GM12892 (cell line): ENCODE measurements around the gene KRR1.

Experiments used
- POLR2A ChIP-seq: IDR thresholded peaks from 2 replicates; pipeline ENCODE4 v1.6.1; 2011; ENCODE audit warnings: low read depth, low read length, control low read depth
- POLR2AphosphoS5 ChIP-seq: IDR thresholded peaks from 2 replicates; pipeline ENCODE4 v1.6.1; 2011; ENCODE audit warnings: low read depth, low read length, control low read depth
- TAF1 ChIP-seq: IDR thresholded peaks from 2 replicates; pipeline ENCODE4 v1.6.1; 2011; ENCODE audit warnings: low read depth, mild to moderate bottlenecking, control low read depth, low read length, borderline replicate concordance

- TF ChIP-seq POLR2A, result no peak
- TF ChIP-seq POLR2AphosphoS5, result no peak
- no peak for TF ChIP-seq TAF1
Observed at GRCh38 chr12:75481774-75482173, 29.6 kb downstream of the KRR1 start.
